K562 (cell line): ENCODE data around the gene CTAGE1. TPM values are rescaled to one million over a fixed set of nuclear protein-coding genes. Genes with fewer than 3 reads are reported as not detected.

Source experiments
- CBFA2T2 ChIP-seq: fragments of 450-650 bp; conservative IDR thresholded peaks from 2 replicates; pipeline ENCODE4 v1.6.1; 2017; ENCODE audit warnings: mild to moderate bottlenecking
- CXXC5 ChIP-seq: fragments of 250-450 bp; sonication (Bioruptor Pico); IDR thresholded peaks from 2 replicates; pipeline ENCODE4 v1.8.0; 2022; ENCODE audit warnings: inconsistent platforms, mild to moderate bottlenecking, moderate library complexity
- DPF2 ChIP-seq: fragments of 450-650 bp; IDR thresholded peaks from 2 replicates; pipeline ENCODE4 v1.6.1; 2016
- FOXK2 ChIP-seq, 2 experiments: fragments of 450-650 bp; IDR thresholded peaks in 1 of 2; conservative IDR thresholded peaks in 1 of 2; 2 replicates each; pipeline ENCODE4 v1.6.1; 2016; ENCODE audit warnings: low read depth in 2 of 2, mild to moderate bottlenecking in 1 of 2
- HDAC1 ChIP-seq, 2 experiments: fragments of 450-650 bp; IDR thresholded peaks; 2 replicates each; pipeline ENCODE4 v1.6.1; 2016 to 2017; ENCODE audit warnings: inconsistent platforms in 1 of 2, mild to moderate bottlenecking in 1 of 2, moderate library complexity in 1 of 2
- MTA2 ChIP-seq: fragments of 450-650 bp; IDR thresholded peaks from 2 replicates; pipeline ENCODE4 v1.6.1; 2016; ENCODE audit warnings: low read depth
- TCF7 ChIP-seq: sonication (generic); IDR thresholded peaks from 2 replicates; pipeline ENCODE4 v1.6.1; 2016; ENCODE audit warnings: antibody characterized with exemption, borderline replicate concordance
- TEAD4 ChIP-seq, 2 experiments: sonication (generic) in 1 of 2; formaldehyde crosslinking in 1 of 2; IDR thresholded peaks; 2 replicates each; pipeline versions ENCODE4 v1.6.1 to v1.8.0; 2012 to 2022; ENCODE audit warnings: borderline replicate concordance in 1 of 2, inconsistent platforms in 1 of 2, low read length in 1 of 2, mild to moderate bottlenecking in 1 of 2, missing genetic modification reagents in 1 of 2
- polyA plus RNA-seq, 8 experiments: library from polyadenylated mRNA; depleted of rRNA in 4 of 8; stranded (reverse) in 5 of 8; unstranded in 3 of 8; fragments of >200 nt; fragmentation: Nextera tagmentation in 2 of 8; fragmentation: Illumina TruSeq in 1 of 8; extraction: Ambion mirVana in 2 of 8; extraction: Trizol in 1 of 8; gene quantifications; 2 replicates each; pipeline versions ENCODE4 v1.2.1 to v1.2.3, GENCODE V29; 2011 to 2014; ENCODE audit warnings: inconsistent platforms in 1 of 8, missing spikeins in 1 of 8
- total RNA-seq, 7 experiments: library from RNA; depleted of rRNA in 6 of 7; stranded (reverse); fragments of >200 nt in 6 of 7; fragmentation: Illumina TruSeq in 2 of 7; extraction: Trizol in 2 of 7; gene quantifications; 2 replicates each; pipeline versions ENCODE4 v1.2.1 to v1.2.3, GENCODE V29; 2011 to 2021; ENCODE audit warnings: low replicate concordance in 1 of 7
- TF ChIP-seq, protein P1 (sequence below): IDR thresholded peaks from 2 replicates; pipeline ENCODE4 v1.6.1; 2016; ENCODE audit warnings: missing genetic modification characterization, missing compliant biosample characterization
- TF ChIP-seq, protein P2 (sequence below): fragments of 450-650 bp; formaldehyde crosslinking; IDR thresholded peaks from 2 replicates; pipeline ENCODE4 v1.4.0; 2020; ENCODE audit warnings: mild to moderate bottlenecking
- TF ChIP-seq, protein P3 (sequence below), 2 experiments: fragments of 450-650 bp; conservative IDR thresholded peaks; 2 replicates each; pipeline ENCODE4 v1.6.1; 2017; ENCODE audit warnings: mild to moderate bottlenecking in 2 of 2, moderate library complexity in 2 of 2

CTAGE1 gene
- total and polyA plus RNA-seq, 9 of the 15 experiments (the other 6 are each of a cell fraction or from before 2014, with no cell fraction given): not detected

DNA sequence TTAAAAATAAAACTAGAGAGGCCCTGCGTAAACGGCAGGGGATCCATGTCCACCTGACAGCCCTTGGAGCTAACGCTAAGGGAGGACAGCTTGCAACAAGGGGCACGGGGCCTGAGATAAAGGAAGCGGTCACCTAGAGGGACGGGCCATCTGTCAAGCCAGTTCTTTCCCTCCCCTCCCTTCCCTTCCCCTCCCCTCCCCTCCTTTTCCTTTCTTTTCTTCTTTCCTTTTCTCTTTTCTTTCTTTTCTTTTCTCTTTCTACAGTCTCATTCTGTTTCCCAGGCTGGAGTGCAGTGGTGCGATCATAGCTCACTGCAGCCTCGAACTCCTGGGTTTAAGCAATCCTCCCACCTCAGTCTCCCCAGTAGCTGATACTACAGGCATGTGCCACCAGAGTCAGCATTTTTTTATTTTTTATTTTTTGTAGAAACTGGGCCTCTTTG is 34.5 kb upstream of the CTAGE1 start (continued):
- TF ChIP-seq, protein P1, sequence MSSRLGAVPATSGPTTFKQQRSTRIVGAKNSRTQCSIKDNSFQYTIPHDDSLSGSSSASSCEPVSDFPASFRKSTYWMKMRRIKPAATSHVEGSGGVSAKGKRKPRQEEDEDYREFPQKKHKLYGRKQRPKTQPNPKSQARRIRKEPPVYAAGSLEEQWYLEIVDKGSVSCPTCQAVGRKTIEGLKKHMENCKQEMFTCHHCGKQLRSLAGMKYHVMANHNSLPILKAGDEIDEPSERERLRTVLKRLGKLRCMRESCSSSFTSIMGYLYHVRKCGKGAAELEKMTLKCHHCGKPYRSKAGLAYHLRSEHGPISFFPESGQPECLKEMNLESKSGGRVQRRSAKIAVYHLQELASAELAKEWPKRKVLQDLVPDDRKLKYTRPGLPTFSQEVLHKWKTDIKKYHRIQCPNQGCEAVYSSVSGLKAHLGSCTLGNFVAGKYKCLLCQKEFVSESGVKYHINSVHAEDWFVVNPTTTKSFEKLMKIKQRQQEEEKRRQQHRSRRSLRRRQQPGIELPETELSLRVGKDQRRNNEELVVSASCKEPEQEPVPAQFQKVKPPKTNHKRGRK (tag): peak; percentile 75
- TF ChIP-seq, protein P2, sequence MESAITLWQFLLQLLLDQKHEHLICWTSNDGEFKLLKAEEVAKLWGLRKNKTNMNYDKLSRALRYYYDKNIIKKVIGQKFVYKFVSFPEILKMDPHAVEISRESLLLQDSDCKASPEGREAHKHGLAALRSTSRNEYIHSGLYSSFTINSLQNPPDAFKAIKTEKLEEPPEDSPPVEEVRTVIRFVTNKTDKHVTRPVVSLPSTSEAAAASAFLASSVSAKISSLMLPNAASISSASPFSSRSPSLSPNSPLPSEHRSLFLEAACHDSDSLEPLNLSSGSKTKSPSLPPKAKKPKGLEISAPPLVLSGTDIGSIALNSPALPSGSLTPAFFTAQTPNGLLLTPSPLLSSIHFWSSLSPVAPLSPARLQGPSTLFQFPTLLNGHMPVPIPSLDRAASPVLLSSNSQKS (CRISPR knock-in tag): no peak
- 0 out of 4 replicates have a peak, but pooled peaks of 1 of the 2 experiments have one; percentile 25 for TF ChIP-seq FOXK2 (conservative IDR thresholded peaks at IDR 0.05 in 1 of 2, IDR thresholded peaks at IDR 0.05 in 1 of 2; ENCODE audit: low read depth in 2 of 2)
- peak; percentile 74 for TF ChIP-seq DPF2
- TF ChIP-seq TCF7: no peak
- TF ChIP-seq MTA2: peak; percentile 14; the same call in 1 of the 2 replicates
- TF ChIP-seq CBFA2T2: peak; percentile 20; the same call in 1 of the 2 replicates
- 0 out of 2 replicates have a peak, but pooled peaks have one; percentile 22 for TF ChIP-seq TEAD4 (IDR thresholded peaks at IDR 0.05; ENCODE audit: low read length)
- TF ChIP-seq TEAD4 (CRISPR knock-in tag; IDR thresholded peaks at IDR 0.05; ENCODE audit: borderline replicate concordance): no peak
- TF ChIP-seq, protein P3, sequence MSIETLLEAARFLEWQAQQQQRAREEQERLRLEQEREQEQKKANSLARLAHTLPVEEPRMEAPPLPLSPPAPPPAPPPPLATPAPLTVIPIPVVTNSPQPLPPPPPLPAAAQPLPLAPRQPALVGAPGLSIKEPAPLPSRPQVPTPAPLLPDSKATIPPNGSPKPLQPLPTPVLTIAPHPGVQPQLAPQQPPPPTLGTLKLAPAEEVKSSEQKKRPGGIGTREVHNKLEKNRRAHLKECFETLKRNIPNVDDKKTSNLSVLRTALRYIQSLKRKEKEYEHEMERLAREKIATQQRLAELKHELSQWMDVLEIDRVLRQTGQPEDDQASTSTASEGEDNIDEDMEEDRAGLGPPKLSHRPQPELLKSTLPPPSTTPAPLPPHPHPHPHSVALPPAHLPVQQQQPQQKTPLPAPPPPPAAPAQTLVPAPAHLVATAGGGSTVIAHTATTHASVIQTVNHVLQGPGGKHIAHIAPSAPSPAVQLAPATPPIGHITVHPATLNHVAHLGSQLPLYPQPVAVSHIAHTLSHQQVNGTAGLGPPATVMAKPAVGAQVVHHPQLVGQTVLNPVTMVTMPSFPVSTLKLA (conservative IDR thresholded peaks at IDR 0.05): 0 out of 4 replicates have a peak, but pooled peaks of 1 of the 2 experiments have one; percentile 30
- TF ChIP-seq CXXC5 (CRISPR knock-in tag): peak; percentile 19; the same call in 1 of the 2 replicates
- TF ChIP-seq HDAC1 (IDR thresholded peaks at IDR 0.05): peak in 1 of 2 experiments; percentile 40; a peak in 1 of 4 replicates
